ENCODE measurements around the gene RPS24. TPM values are rescaled to one million over a fixed set of nuclear protein-coding genes. Genes with fewer than 3 reads are reported as not detected.
"Not testable (repeated sequence)": the region's sequence is repeated elsewhere in the genome, so short reads cannot be mapped to it uniquely, and the experiment has no call there.

The RPS24 gene
- total RNA-seq, 1 experiment from 2014 or later: 2,812 TPM

GRCh38 chr10:78075806-78076205 lies 42.1 kb downstream of the RPS24 start:
- not testable (repeated sequence) for H3K9me2 ChIP-seq (replicated peaks; ENCODE audit: insufficient read depth, low read length); H3K36me3 ChIP-seq (ENCODE audit: insufficient read depth, low read length); H2AFZ ChIP-seq (ENCODE audit: low read length); H3K4me1 ChIP-seq (ENCODE audit: low read length); H3K9ac ChIP-seq (ENCODE audit: low read length); H3K79me2 ChIP-seq (ENCODE audit: low read length); H4K20me1 ChIP-seq (ENCODE audit: insufficient read depth, low read depth, low read length); H3K4me2 ChIP-seq (ENCODE audit: low read depth, low read length, poor library complexity, severe bottlenecking); H3K27ac ChIP-seq (ENCODE audit: low read length); H3K9me3 ChIP-seq (ENCODE audit: low read length); H3K27me3 ChIP-seq (ENCODE audit: low read length); DNase-seq; H3K4me3 ChIP-seq (ENCODE audit: low read length)

GRCh38 chr10:78078539-78079330 lies 45.1 kb downstream of the RPS24 start:
- Histone ChIP-seq H4K20me1 (ENCODE audit: insufficient read depth, low read depth, low read length) (no peaks in the 10 kb centered on the region), H3K9me3 (ENCODE audit: low read length) (no peaks in the 10 kb centered on the region), H3K4me3 (ENCODE audit: low read length) (no peak overlapping the region), H2AFZ (ENCODE audit: low read length) (no peak overlapping the region), H3K4me1 (ENCODE audit: low read length) (no peaks in the 10 kb centered on the region; the same call in 1 of the 2 replicates), H3K4me2 (ENCODE audit: low read depth, low read length, poor library complexity, severe bottlenecking) (no peak overlapping the region), H3K79me2 (ENCODE audit: low read length) (no peaks in the 10 kb centered on the region), H3K27me3 (ENCODE audit: low read length) (no peaks in the 10 kb centered on the region), H3K9me2 (replicated peaks; ENCODE audit: insufficient read depth, low read length) (no peaks in the 10 kb centered on the region), H3K27ac (ENCODE audit: low read length) (no peak overlapping the region), H3K36me3 (ENCODE audit: insufficient read depth, low read length) (no peaks in the 10 kb centered on the region), H3K9ac (ENCODE audit: low read length) (no peak overlapping the region)
- DNase-seq: no peak

GRCh38 chr10:78079411-78079810 lies 45.7 kb downstream of the RPS24 start:
- H3K9ac ChIP-seq (ENCODE audit: low read length): no peak overlapping the region
- H3K27ac ChIP-seq (ENCODE audit: low read length): no peak overlapping the region
- no peaks in the 10 kb centered on the region for H3K9me2 ChIP-seq (replicated peaks; ENCODE audit: insufficient read depth, low read length)
- no peak for DNase-seq
- no peaks in the 10 kb centered on the region for H4K20me1 ChIP-seq (ENCODE audit: insufficient read depth, low read depth, low read length)
- no peaks in the 10 kb centered on the region for H3K9me3 ChIP-seq (ENCODE audit: low read length)
- H3K79me2 ChIP-seq (ENCODE audit: low read length): no peaks in the 10 kb centered on the region
- no peak overlapping the region for H3K4me2 ChIP-seq (ENCODE audit: low read depth, low read length, poor library complexity, severe bottlenecking)
- no peak overlapping the region for H2AFZ ChIP-seq (ENCODE audit: low read length)
- H3K4me3 ChIP-seq (ENCODE audit: low read length): no peak overlapping the region
- H3K27me3 ChIP-seq (ENCODE audit: low read length): no peaks in the 10 kb centered on the region
- no peaks in the 10 kb centered on the region; the same call in 1 of the 2 replicates for H3K4me1 ChIP-seq (ENCODE audit: low read length)
- H3K36me3 ChIP-seq (ENCODE audit: insufficient read depth, low read length): no peaks in the 10 kb centered on the region

GRCh38 chr10:78081292-78081691 lies 47.6 kb downstream of the RPS24 start:
- H3K27me3 ChIP-seq (ENCODE audit: low read length): no peaks in the 10 kb centered on the region
- H3K4me2 ChIP-seq (ENCODE audit: low read depth, low read length, poor library complexity, severe bottlenecking): no peak overlapping the region
- no peak overlapping the region for H3K27ac ChIP-seq (ENCODE audit: low read length)
- no peak for DNase-seq
- no peaks in the 10 kb centered on the region for H3K9me3 ChIP-seq (ENCODE audit: low read length)
- H4K20me1 ChIP-seq (ENCODE audit: insufficient read depth, low read depth, low read length): no peaks in the 10 kb centered on the region
- H3K4me1 ChIP-seq (ENCODE audit: low read length): no peaks in the 10 kb centered on the region; the same call in 1 of the 2 replicates
- no peaks in the 10 kb centered on the region for H3K79me2 ChIP-seq (ENCODE audit: low read length)
- H3K9me2 ChIP-seq (replicated peaks; ENCODE audit: insufficient read depth, low read length): no peaks in the 10 kb centered on the region
- H3K9ac ChIP-seq (ENCODE audit: low read length): no peak overlapping the region
- H3K36me3 ChIP-seq (ENCODE audit: insufficient read depth, low read length): no peaks in the 10 kb centered on the region
- no peak overlapping the region for H3K4me3 ChIP-seq (ENCODE audit: low read length)
- H2AFZ ChIP-seq (ENCODE audit: low read length): no peak overlapping the region

- Histone ChIP-seq H3K9me3 (ENCODE audit: low read length) (no peaks in the 10 kb centered on the region), H2AFZ (ENCODE audit: low read length) (no peak overlapping the region), H4K20me1 (ENCODE audit: insufficient read depth, low read depth, low read length) (no peaks in the 10 kb centered on the region), H3K9ac (ENCODE audit: low read length) (no peak overlapping the region), H3K27me3 (ENCODE audit: low read length) (no peaks in the 10 kb centered on the region), H3K9me2 (replicated peaks; ENCODE audit: insufficient read depth, low read length) (no peaks in the 10 kb centered on the region), H3K79me2 (ENCODE audit: low read length) (no peaks in the 10 kb centered on the region), H3K4me1 (ENCODE audit: low read length) (no peaks in the 10 kb centered on the region; the same call in 1 of the 2 replicates), H3K4me2 (ENCODE audit: low read depth, low read length, poor library complexity, severe bottlenecking) (no peak overlapping the region), H3K27ac (ENCODE audit: low read length) (no peak overlapping the region), H3K4me3 (ENCODE audit: low read length) (no peak overlapping the region), H3K36me3 (ENCODE audit: insufficient read depth, low read length) (no peaks in the 10 kb centered on the region)
- DNase-seq: no peak
Observed at GRCh38 chr10:78082636-78083035, 49.0 kb downstream of the RPS24 start.

Other genes with a start within 250 kb of the RPS24 start
- gene DLG5, start 107.1 kb upstream of the RPS24 start, total RNA-seq (2014; rRNA removed; shearing (Covaris generic); ENCODE audit: low replicate concordance): 0.19 and 0.43 TPM in 2 replicates
- 17.7 and 25.5 TPM in 2 replicates for gene POLR3A, start 4.3 kb upstream of the RPS24 start, total RNA-seq (2014; rRNA removed; shearing (Covaris generic); ENCODE audit: low replicate concordance)